BJ (cell line): ENCODE measurements around the gene CCNQ. TPM values are rescaled to one million over a fixed set of nuclear protein-coding genes. Genes with fewer than 3 reads are reported as not detected.

Experiments used
- CTCF ChIA-PET: fragments of 350-600 bp; formaldehyde crosslinking; extraction: SDS; loops from one replicate; lab custom pipeline; 2021; ENCODE audit warnings: antibody characterized with exemption, inconsistent platforms; lab: Yijun Ruan, JAX
- POLR2A ChIA-PET: fragments of 300-600 bp; sonication (Branson Sonifier 250); formaldehyde crosslinking; extraction: SDS; loops from one replicate; lab custom pipeline; 2021; ENCODE audit warnings: antibody characterized with exemption; lab: Charles Lee
- DNase-seq: peaks from one replicate; pipeline ENCODE4 v3.0.0-alpha.2; 2011; ENCODE audit warnings: low read depth
- H3K27me3 ChIP-seq: 2 replicates; pipeline ENCODE4 v1.6.0; 2011; ENCODE audit warnings: low read length; ENCODE audit not compliant: control insufficient read depth, insufficient read depth
- H3K36me3 ChIP-seq: 2 replicates; pipeline ENCODE4 v1.5.1; 2011; ENCODE audit warnings: low read length; ENCODE audit not compliant: control insufficient read depth, insufficient read depth
- H3K4me3 ChIP-seq: 2 replicates; pipeline ENCODE4 v1.5.1; 2011; ENCODE audit warnings: low read depth, mild to moderate bottlenecking, control low read depth, low read length
- CTCF ChIP-seq: IDR thresholded peaks from 2 replicates; pipeline ENCODE4 v1.5.1; 2011; ENCODE audit warnings: low read depth, mild to moderate bottlenecking, control low read depth, inconsistent platforms, low read length, moderate library complexity; ENCODE audit not compliant: insufficient read depth
- polyA plus RNA-seq: library from polyadenylated mRNA; depleted of rRNA; stranded (reverse); fragments of >200 nt; gene quantifications from 2 replicates; pipeline ENCODE4 v1.2.3, GENCODE V29; 2011

CCNQ gene
- polyA plus RNA-seq, 1 experiment, result 44.0 TPM

- Histone ChIP-seq H3K27me3 (0 out of 2 replicates have a peak, but pooled peaks cover 2% of the 10 kb centered on the region), H3K4me3 (no peak overlapping the region), H3K36me3 (no peaks in the 10 kb centered on the region)
- ChIA-PET CTCF (no interaction called here), POLR2A (no interaction called here)
- no peak for DNase-seq
- no peak for TF ChIP-seq CTCF
Observed at GRCh38 chrX:153621949-153622598, 23.1 kb upstream of the CCNQ start.

GRCh38 chrX:153620576-153620975 is 21.6 kb upstream of the CCNQ start:
- H3K27me3 ChIP-seq, result 0 out of 2 replicates have a peak, but pooled peaks cover 2% of the 10 kb centered on the region
- no peaks in the 10 kb centered on the region for H3K36me3 ChIP-seq
- H3K4me3 ChIP-seq, result no peak overlapping the region
- DNase-seq, result no peak
- TF ChIP-seq CTCF, result no peak
- ChIA-PET POLR2A (no interaction called here), CTCF (no interaction called here)

- TF ChIP-seq CTCF, result no peak
- Histone ChIP-seq H3K27me3 (0 out of 2 replicates have a peak, but pooled peaks cover 2% of the 10 kb centered on the region), H3K36me3 (no peaks in the 10 kb centered on the region), H3K4me3 (no peak overlapping the region)
- DNase-seq, result no peak
- ChIA-PET POLR2A (no interaction called here), CTCF (interaction anchor here (1.1 kb wide), 1 partner anchor 8 kb away, joined by 4 read pairs; no protein-coding TSS in a partner anchor)
Observed at GRCh38 chrX:153614818-153615217, 15.9 kb upstream of the CCNQ start.

- Histone ChIP-seq H3K36me3 (no peaks in the 10 kb centered on the region), H3K27me3 (0 out of 2 replicates have a peak, but pooled peaks cover 2% of the 10 kb centered on the region), H3K4me3 (no peak overlapping the region)
- DNase-seq, result no peak
- ChIA-PET CTCF (interaction anchor here (1.8 kb wide), 1 partner anchor 55 kb away, joined by 7 read pairs; no protein-coding TSS in a partner anchor), POLR2A (no interaction called here)
- TF ChIP-seq CTCF, result no peak
Observed at GRCh38 chrX:153612413-153612812, 13.5 kb upstream of the CCNQ start.

- ChIA-PET CTCF (interaction anchor here (0.8 to 2.2 kb wide), 4 partner anchors 20 to 57 kb away, joined by 3 to 7 read pairs (median 5); no protein-coding TSS in a partner anchor), POLR2A (no interaction called here)
- TF ChIP-seq CTCF, result no peak
Observed at GRCh38 chrX:153611298-153612095, 12.6 kb upstream of the CCNQ start.

More at GRCh38 chrX:153611298-153612095, 12.6 kb upstream of the CCNQ start:
- no peak for DNase-seq
- Histone ChIP-seq H3K4me3 (no peak overlapping the region), H3K27me3 (0 out of 2 replicates have a peak, but pooled peaks cover 2% of the 10 kb centered on the region), H3K36me3 (no peaks in the 10 kb centered on the region)
